Brain microvascular endothelial cell (primary cell): ENCODE results near the gene CCL20.

Source experiments
- DNase-seq: peaks from one replicate; pipeline ENCODE4 v3.0.0-alpha.2; 2020
- H3K27ac ChIP-seq: fragments of 250-450 bp; sonication (Bioruptor Pico); 2 replicates; pipeline ENCODE4 v1.5.1; 2020; ENCODE audit warnings: mild to moderate bottlenecking, moderate library complexity
- H3K27me3 ChIP-seq: fragments of 250-450 bp; sonication (Bioruptor Pico); replicated peaks from 2 replicates; pipeline ENCODE4 v1.5.1; 2020; ENCODE audit warnings: mild to moderate bottlenecking
- H3K36me3 ChIP-seq: fragments of 250-450 bp; sonication (Bioruptor Pico); replicated peaks from 2 replicates; pipeline ENCODE4 v1.5.1; 2020; ENCODE audit warnings: mild to moderate bottlenecking
- H3K4me3 ChIP-seq: 2 replicates; pipeline ENCODE4 v1.5.1; 2011; ENCODE audit warnings: low read depth, mild to moderate bottlenecking, control low read depth, low read length, moderate library complexity
- in situ Hi-C: cut with HindIII; loops from 2 replicates; pipeline ENCODE4 v1.10.0; 2017; ENCODE audit warnings: low sequenced_read_pairs, low pct_ligation_motif_present
- TF ChIP-seq, protein P1 (sequence below): IDR thresholded peaks from 2 replicates; pipeline ENCODE4 v1.5.1; 2011; ENCODE audit warnings: low read depth, mild to moderate bottlenecking, moderate library complexity, low read length, control low read depth, inconsistent platforms; ENCODE audit errors: missing control alignments

The CCL20 gene

DNA sequence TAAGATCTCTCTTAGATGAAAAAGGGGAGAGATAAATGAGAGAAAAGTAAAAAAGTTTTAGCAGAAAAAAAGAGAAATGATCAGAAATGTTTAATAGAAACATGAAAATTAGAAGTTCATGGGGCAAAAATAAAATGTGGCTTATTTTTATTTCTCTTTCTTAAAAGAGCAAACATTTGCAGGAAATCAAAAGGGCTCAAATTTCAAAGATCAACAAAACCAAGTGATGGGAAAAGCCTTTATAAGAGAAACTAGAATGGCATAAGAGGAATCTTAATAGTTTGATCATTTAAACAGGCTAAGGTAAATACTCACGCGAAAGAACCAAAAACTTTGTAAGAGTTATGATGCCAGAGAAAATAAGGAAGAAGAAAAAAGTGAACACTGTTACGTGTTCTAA lies 34.5 kb downstream of the CCL20 start:
- Histone ChIP-seq H3K27me3 (no peaks in the 10 kb centered on the region), H3K4me3 (no peak overlapping the region), H3K27ac (no peak overlapping the region), H3K36me3 (no peaks in the 10 kb centered on the region)
- TF ChIP-seq, protein P1, sequence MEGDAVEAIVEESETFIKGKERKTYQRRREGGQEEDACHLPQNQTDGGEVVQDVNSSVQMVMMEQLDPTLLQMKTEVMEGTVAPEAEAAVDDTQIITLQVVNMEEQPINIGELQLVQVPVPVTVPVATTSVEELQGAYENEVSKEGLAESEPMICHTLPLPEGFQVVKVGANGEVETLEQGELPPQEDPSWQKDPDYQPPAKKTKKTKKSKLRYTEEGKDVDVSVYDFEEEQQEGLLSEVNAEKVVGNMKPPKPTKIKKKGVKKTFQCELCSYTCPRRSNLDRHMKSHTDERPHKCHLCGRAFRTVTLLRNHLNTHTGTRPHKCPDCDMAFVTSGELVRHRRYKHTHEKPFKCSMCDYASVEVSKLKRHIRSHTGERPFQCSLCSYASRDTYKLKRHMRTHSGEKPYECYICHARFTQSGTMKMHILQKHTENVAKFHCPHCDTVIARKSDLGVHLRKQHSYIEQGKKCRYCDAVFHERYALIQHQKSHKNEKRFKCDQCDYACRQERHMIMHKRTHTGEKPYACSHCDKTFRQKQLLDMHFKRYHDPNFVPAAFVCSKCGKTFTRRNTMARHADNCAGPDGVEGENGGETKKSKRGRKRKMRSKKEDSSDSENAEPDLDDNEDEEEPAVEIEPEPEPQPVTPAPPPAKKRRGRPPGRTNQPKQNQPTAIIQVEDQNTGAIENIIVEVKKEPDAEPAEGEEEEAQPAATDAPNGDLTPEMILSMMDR, result no peak
- in situ Hi-C loops, result no loop called here
- DNase-seq, result no peak

DNA sequence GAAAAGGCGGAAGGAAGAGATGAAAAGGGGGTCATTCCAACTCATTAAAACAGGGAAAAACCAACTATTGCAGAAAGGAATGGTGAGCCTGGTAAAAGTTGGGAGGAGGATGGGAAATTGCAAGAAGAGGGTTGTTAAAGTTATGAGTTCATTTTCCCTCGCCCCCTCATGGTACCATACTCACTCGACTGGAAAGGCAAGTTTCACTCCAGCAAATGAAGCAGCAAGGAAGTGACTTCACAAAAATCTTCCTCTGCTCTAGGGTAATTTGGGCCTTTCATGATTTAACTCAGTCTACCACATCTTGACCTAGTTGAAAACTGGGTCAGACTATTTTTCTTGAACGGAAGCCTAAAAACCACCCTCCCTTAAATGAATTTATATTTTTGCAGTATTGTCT lies 34.9 kb downstream of the CCL20 start:
- no peak for DNase-seq
- in situ Hi-C loops, result no loop called here
- TF ChIP-seq, protein P1, result no peak
- no peak overlapping the region for H3K27ac ChIP-seq
- no peaks in the 10 kb centered on the region for H3K36me3 ChIP-seq
- H3K4me3 ChIP-seq, result no peak overlapping the region
- H3K27me3 ChIP-seq, result no peaks in the 10 kb centered on the region

DNA sequence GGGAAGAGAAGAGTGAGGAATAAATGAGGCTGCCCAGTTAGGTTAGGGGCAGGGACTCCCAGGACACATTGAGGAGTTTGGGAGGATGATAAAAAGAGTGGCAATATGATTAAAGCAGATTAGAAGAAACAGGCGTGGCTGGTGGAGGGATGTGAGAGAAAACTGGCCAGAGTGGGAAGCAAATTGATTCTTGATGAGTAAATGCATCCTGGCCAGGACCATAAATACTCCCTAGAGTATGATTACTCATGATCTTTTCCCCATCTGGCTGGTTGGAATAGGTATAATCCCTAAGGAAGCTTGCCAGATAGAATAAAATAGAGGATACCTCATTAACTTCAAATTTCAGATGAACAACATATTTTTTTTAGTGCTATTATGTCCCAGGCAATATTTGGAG lies 36.3 kb downstream of the CCL20 start:
- in situ Hi-C loops, result no loop called here
- TF ChIP-seq, protein P1, result no peak
- Histone ChIP-seq H3K4me3 (no peak overlapping the region), H3K27ac (no peak overlapping the region), H3K36me3 (no peaks in the 10 kb centered on the region), H3K27me3 (no peaks in the 10 kb centered on the region)
- no peak for DNase-seq

DNA sequence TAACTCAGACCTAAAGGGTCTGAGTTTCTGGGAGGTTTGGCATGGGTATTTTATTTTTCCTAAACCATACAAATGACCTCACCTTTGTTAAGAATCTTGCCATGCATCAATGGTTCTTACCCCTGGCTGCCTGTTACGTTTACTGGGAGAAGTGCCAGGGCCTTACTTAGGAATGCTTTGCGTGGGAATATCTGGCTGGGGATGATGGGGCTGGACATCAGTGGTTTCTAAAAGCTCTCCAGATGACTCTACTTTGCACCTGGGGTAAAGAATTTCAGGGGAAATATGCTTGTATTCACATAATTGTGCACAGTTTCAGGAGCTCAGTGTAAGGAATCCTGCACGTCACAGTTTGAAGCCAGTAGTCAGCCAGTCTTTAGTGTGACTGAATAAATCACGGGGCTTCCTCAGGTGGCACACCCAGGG lies 39.6 kb downstream of the CCL20 start:
- Histone ChIP-seq H3K27ac (no peak overlapping the region), H3K27me3 (no peaks in the 10 kb centered on the region), H3K36me3 (no peaks in the 10 kb centered on the region), H3K4me3 (no peak overlapping the region)
- in situ Hi-C loops, result no loop called here
- TF ChIP-seq, protein P1, result no peak
- no peak for DNase-seq

DNA sequence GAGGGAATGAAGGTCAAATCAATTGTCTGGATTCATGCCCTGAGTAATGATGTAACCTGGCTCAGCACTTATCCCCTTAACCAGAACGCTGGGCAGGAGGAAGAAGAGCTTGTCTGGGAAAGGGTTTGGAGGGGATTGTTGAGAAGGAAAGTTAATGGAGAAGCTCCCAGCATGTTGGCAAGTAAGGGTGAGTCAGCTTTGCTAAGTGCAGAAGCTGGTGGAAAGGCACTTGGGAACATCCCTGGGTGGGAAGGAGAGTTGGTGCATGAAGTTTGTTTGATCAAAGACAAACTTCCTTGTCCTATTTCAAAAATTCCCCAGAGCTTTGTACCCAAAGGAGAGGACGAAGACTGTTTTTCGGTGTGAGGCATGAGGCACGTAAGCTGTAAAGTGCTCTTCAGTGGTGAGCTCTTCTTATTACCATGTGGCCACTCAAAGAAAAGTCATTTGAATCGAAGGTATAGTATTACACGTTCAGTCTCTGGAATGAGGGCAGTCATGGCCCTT lies 40.2 kb downstream of the CCL20 start:
- Histone ChIP-seq H3K27me3 (no peaks in the 10 kb centered on the region), H3K36me3 (no peaks in the 10 kb centered on the region), H3K4me3 (no peak overlapping the region), H3K27ac (no peak overlapping the region)
- in situ Hi-C loops, result no loop called here
- TF ChIP-seq, protein P1, result no peak
- no peak for DNase-seq

DNA sequence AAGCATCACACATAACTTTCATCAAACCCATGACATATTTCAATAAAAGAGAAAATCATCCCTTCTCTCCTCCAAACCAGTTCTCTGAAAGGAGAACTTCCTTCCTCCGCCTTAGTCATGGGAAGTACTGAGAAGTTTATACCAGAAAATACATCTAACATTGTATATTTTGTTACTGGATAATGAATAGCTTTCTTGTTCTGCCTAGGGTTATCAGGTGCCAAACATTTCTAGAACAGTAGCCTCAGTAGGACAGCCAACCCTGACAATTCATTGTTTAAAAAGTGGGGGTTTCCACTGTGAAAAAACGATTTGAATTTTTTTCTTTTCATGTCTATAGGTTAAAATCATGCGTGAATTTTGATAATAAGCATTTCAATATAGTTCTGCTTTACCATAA lies 41.8 kb downstream of the CCL20 start:
- Histone ChIP-seq H3K36me3 (no peaks in the 10 kb centered on the region), H3K27ac (no peak overlapping the region), H3K4me3 (no peak overlapping the region), H3K27me3 (no peaks in the 10 kb centered on the region)
- TF ChIP-seq, protein P1, result no peak
- in situ Hi-C loops, result no loop called here
- DNase-seq, result no peak
